OCI-LY7 (cell line): ENCODE measurements around the gene GPR15.

ENCODE experiments used
- EZH2phosphoT487 ChIP-seq: fragments of 200-600 bp; sonication (generic); IDR thresholded peaks from 2 replicates; pipeline ENCODE4 v1.6.1; 2018; ENCODE audit warnings: low read depth, borderline replicate concordance, mild to moderate bottlenecking, mixed run types, antibody characterized with exemption, low read length, moderate library complexity, mixed read lengths
- TF ChIP-seq, protein P1 (sequence below): fragments of 200-600 bp; sonication (generic); conservative IDR thresholded peaks from 2 replicates; pipeline ENCODE4 v1.5.1; 2014; ENCODE audit warnings: mild to moderate bottlenecking, antibody characterized with exemption, low read length, moderate library complexity, mixed read lengths

DNA sequence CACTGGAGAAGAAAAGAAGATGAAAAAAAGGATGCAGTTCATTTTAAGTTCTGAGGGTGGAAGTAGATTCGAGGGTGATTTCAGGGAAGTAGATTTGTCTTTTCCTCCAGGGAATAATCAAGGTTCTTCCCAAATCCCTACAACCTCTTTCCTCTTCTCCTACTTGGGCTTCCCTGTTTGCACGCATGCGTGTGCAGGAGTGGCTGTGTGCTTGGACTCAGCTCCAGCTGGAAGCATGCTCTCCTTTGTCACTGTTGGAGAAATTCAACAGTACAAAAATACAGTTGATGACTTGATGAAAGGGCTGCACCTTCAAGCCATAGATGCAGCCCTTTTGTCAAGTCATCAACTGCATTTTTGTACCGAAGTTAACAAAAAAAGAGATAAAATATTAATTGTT lies 30.5 kb upstream of the GPR15 start:
- TF ChIP-seq, protein P1, sequence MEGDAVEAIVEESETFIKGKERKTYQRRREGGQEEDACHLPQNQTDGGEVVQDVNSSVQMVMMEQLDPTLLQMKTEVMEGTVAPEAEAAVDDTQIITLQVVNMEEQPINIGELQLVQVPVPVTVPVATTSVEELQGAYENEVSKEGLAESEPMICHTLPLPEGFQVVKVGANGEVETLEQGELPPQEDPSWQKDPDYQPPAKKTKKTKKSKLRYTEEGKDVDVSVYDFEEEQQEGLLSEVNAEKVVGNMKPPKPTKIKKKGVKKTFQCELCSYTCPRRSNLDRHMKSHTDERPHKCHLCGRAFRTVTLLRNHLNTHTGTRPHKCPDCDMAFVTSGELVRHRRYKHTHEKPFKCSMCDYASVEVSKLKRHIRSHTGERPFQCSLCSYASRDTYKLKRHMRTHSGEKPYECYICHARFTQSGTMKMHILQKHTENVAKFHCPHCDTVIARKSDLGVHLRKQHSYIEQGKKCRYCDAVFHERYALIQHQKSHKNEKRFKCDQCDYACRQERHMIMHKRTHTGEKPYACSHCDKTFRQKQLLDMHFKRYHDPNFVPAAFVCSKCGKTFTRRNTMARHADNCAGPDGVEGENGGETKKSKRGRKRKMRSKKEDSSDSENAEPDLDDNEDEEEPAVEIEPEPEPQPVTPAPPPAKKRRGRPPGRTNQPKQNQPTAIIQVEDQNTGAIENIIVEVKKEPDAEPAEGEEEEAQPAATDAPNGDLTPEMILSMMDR = no peak
- no peak for TF ChIP-seq EZH2phosphoT487
